K562 (cell line): ENCODE measurements around the gene LCNL1. TPM values are rescaled to one million over a fixed set of nuclear protein-coding genes. Genes with fewer than 3 reads are reported as not detected.

Experiments
- ATAC-seq: fragments of 200-7000 bp; cut with Tn5 transposase; 3 replicates; pipeline ENCODE4 v1.9.1; 2020; ENCODE audit warnings: moderate library complexity
- BruUV-seq: library from RNA; stranded (reverse); fragments of 400-500 nt; replicated peaks from 2 replicates; lab custom pipeline; 2021; lab: Mats Ljungman, UMichigan
- CTCF ChIA-PET: fragments of 300-600 bp; formaldehyde crosslinking; extraction: SDS; loops from one replicate; lab custom pipeline; 2021; ENCODE audit warnings: low intra/inter-chr PET ratio; lab: Yijun Ruan, JAX
- POLR2A ChIA-PET: fragments of 300-600, 350-650 bp; sonication (Branson Sonifier 250); formaldehyde crosslinking; extraction: SDS; loops from one replicate; lab custom pipeline; 2021; ENCODE audit warnings: antibody characterized with exemption, inconsistent platforms; lab: Yijun Ruan, JAX
- DNase-seq, 4 experiments: peaks; one replicate each; pipeline versions ENCODE4 v3.0.0 to v3.0.0-alpha.2; 2011 to 2018; ENCODE audit warnings: low spot score in 3 of 4, mixed read lengths in 3 of 4; ENCODE audit errors: extremely low read depth in 1 of 4
- FAIRE-seq: peaks from 2 replicates; lab custom pipeline; 2011; peaks lifted over from hg19 to GRCh38; lab: Jason Lieb, UNC
- H2AFZ ChIP-seq: 2 replicates; pipeline ENCODE4 v1.6.0; 2011; ENCODE audit warnings: low read depth, low read length, control low read depth, inconsistent platforms
- H3K27ac ChIP-seq: fragments of 200-600 bp; 3 replicates; pipeline ENCODE4 v1.8.0; 2011; ENCODE audit warnings: low read depth, mild to moderate bottlenecking, control low read depth, inconsistent platforms, low read length, moderate library complexity, mixed read lengths; ENCODE audit errors: extremely low read depth
- H3K27me3 ChIP-seq, 2 experiments: fragments of 300-600 bp in 1 of 2; 2 replicates in 1 of 2; 3 replicates in 1 of 2; pipeline versions ENCODE4 v1.6.0 to v1.8.0; 2011; ENCODE audit warnings: inconsistent platforms in 2 of 2, low read length in 2 of 2, mild to moderate bottlenecking in 1 of 2, mixed read lengths in 1 of 2, moderate library complexity in 1 of 2; ENCODE audit not compliant: control insufficient read depth in 2 of 2, insufficient read depth in 2 of 2
- H3K36me3 ChIP-seq: fragments of 300-600 bp; 3 replicates; pipeline ENCODE4 v1.8.0; 2011; ENCODE audit warnings: mild to moderate bottlenecking, low read length, inconsistent platforms; ENCODE audit not compliant: control insufficient read depth, insufficient read depth
- H3K4me1 ChIP-seq, 2 experiments: fragments of 200-600 bp in 1 of 2; replicated peaks in 1 of 2; 2 replicates in 1 of 2; 3 replicates in 1 of 2; pipeline versions ENCODE4 v1.5.1 to v1.8.0; 2011; ENCODE audit warnings: inconsistent platforms in 2 of 2, low read length in 2 of 2, mild to moderate bottlenecking in 1 of 2, mixed read lengths in 1 of 2, moderate library complexity in 1 of 2; ENCODE audit not compliant: control insufficient read depth in 2 of 2, insufficient read depth in 2 of 2
- H3K4me2 ChIP-seq: 2 replicates; pipeline ENCODE4 v1.6.1; 2011; ENCODE audit warnings: low read length, control low read depth, inconsistent platforms, mixed read lengths; ENCODE audit not compliant: insufficient read depth
- H3K4me3 ChIP-seq: fragments of 200-600 bp; sonication (generic), shearing (Covaris generic); 2 replicates; pipeline ENCODE4 v1.5.1; 2016; ENCODE audit warnings: control low read depth, inconsistent platforms
- H3K79me2 ChIP-seq: fragments of 200-600 bp; 3 replicates; pipeline ENCODE4 v1.8.0; 2011; ENCODE audit warnings: low read length, inconsistent platforms; ENCODE audit not compliant: control insufficient read depth, insufficient read depth
- H3K9ac ChIP-seq, 2 experiments: 2 replicates each; pipeline versions ENCODE4 v1.6.0 to v1.6.1; 2011; ENCODE audit warnings: low read depth in 2 of 2, low read length in 2 of 2, control low read depth in 1 of 2, inconsistent platforms in 1 of 2, mild to moderate bottlenecking in 1 of 2, mixed read lengths in 1 of 2; ENCODE audit not compliant: insufficient read depth in 1 of 2
- H3K9me1 ChIP-seq: one replicate; pipeline ENCODE4 v1.6.0; 2011; ENCODE audit warnings: inconsistent platforms, mild to moderate bottlenecking, low read length, moderate library complexity; ENCODE audit not compliant: control insufficient read depth, insufficient read depth
- H3K9me3 ChIP-seq: replicated peaks from 2 replicates; pipeline ENCODE4 v1.5.1; 2011; ENCODE audit warnings: low read depth, low read length, inconsistent platforms; ENCODE audit not compliant: control insufficient read depth, insufficient read depth
- H4K20me1 ChIP-seq: replicated peaks from 2 replicates; pipeline ENCODE4 v1.6.1; 2011; ENCODE audit warnings: low read length, inconsistent platforms, mixed read lengths; ENCODE audit not compliant: control insufficient read depth, insufficient read depth
- CREM ChIP-seq: IDR thresholded peaks from 2 replicates; pipeline ENCODE4 v1.6.1; 2014; ENCODE audit warnings: antibody characterized with exemption, low read depth
- GABPA ChIP-seq: fragments of 200-800 bp; sonication (Bioruptor generic); conservative IDR thresholded peaks from 2 replicates; pipeline ENCODE4 v1.6.1; 2016; ENCODE audit warnings: low read depth, missing genetic modification characterization, missing compliant biosample characterization
- HDGF ChIP-seq: fragments of 450-650 bp; IDR thresholded peaks from 2 replicates; pipeline ENCODE4 v1.6.1; 2016
- HMGN3 ChIP-seq: IDR thresholded peaks from 2 replicates; pipeline ENCODE4 v1.6.1; 2011; ENCODE audit warnings: borderline replicate concordance, low read depth, mild to moderate bottlenecking, mixed read lengths, low read length; ENCODE audit not compliant: insufficient read length; ENCODE audit errors: extremely low read depth
- PCBP1 ChIP-seq: fragments of 200-400 bp; formaldehyde crosslinking; IDR thresholded peaks from 2 replicates; pipeline ENCODE4 v1.6.1; 2018; ENCODE audit warnings: mild to moderate bottlenecking, low read depth, low read length; ENCODE audit not compliant: poor library complexity, severe bottlenecking
- RBFOX2 ChIP-seq: fragments of 200-400 bp; formaldehyde crosslinking; IDR thresholded peaks from 2 replicates; pipeline ENCODE4 v1.6.1; 2017; ENCODE audit warnings: low read depth, mild to moderate bottlenecking, low read length, moderate library complexity
- RFX5 ChIP-seq: IDR thresholded peaks from 2 replicates; pipeline ENCODE4 v1.6.1; 2011; ENCODE audit warnings: low read depth, mild to moderate bottlenecking, improper control_type of control experiment, low read length
- TBP ChIP-seq: optimal IDR thresholded peaks from 2 replicates; pipeline ENCODE3; 2011; ENCODE audit warnings: low read depth, low read length, improper control_type of control experiment
- TOE1 ChIP-seq, 2 experiments: fragments of 450-650 bp in 1 of 2; sonication (generic) in 1 of 2; formaldehyde crosslinking in 1 of 2; IDR thresholded peaks; 2 replicates each; pipeline versions ENCODE4 v1.7.1 to v1.8.0; 2016 to 2022; ENCODE audit warnings: borderline replicate concordance in 2 of 2, mild to moderate bottlenecking in 2 of 2, antibody characterized with exemption in 1 of 2, inconsistent platforms in 1 of 2, low read depth in 1 of 2, missing genetic modification reagents in 1 of 2, moderate library complexity in 1 of 2
- U2AF1 ChIP-seq: fragments of 200-400 bp; formaldehyde crosslinking; optimal IDR thresholded peaks from 2 replicates; pipeline ENCODE3; 2017; ENCODE audit warnings: mild to moderate bottlenecking, low read depth, low read length, moderate library complexity
- ZC3H4 ChIP-seq: sonication (generic); formaldehyde crosslinking; IDR thresholded peaks from 2 replicates; pipeline ENCODE4 v1.9.0; 2021; ENCODE audit warnings: missing genetic modification reagents, borderline replicate concordance
- ZFX ChIP-seq: sonication (generic); formaldehyde crosslinking; IDR thresholded peaks from 2 replicates; pipeline ENCODE4 v1.8.0; 2022; ENCODE audit warnings: mild to moderate bottlenecking, missing genetic modification reagents, moderate library complexity
- ZNF644 ChIP-seq: fragments of 200-800 bp; sonication (Bioruptor generic); IDR thresholded peaks from 2 replicates; pipeline ENCODE4 v1.6.1; 2016; ENCODE audit warnings: low read depth, missing genetic modification characterization, missing compliant biosample characterization
- WGBS: fragments of 100-300 bp; shearing (Covaris generic); methylation state at CpG from one replicate; pipeline ENCODE4 v1.1.6; 2016; ENCODE audit warnings: low coverage, mixed read lengths; ENCODE audit not compliant: insufficient coverage; ENCODE audit errors: missing lambda C conversion rate; 5-methylcytosine and 5-hydroxymethylcytosine counted together
- in situ Hi-C: fragments of 300-500 bp; cut with MboI; formaldehyde crosslinking; loops from 4 replicates; pipeline ENCODE4 v1.15.0; 2018; ENCODE audit warnings: inconsistent platforms, mixed read lengths
- intact Hi-C: fragments of 100-400 bp; cut with micrococcal nuclease; formaldehyde crosslinking; loops from 2 replicates; pipeline ENCODE4 v1.14.2; 2022
- polyA plus RNA-seq, 8 experiments: library from polyadenylated mRNA; depleted of rRNA in 4 of 8; stranded (reverse) in 5 of 8; unstranded in 3 of 8; fragments of >200 nt; fragmentation: Nextera tagmentation in 2 of 8; fragmentation: Illumina TruSeq in 1 of 8; extraction: Ambion mirVana in 2 of 8; extraction: Trizol in 1 of 8; gene quantifications; 2 replicates each; pipeline versions ENCODE4 v1.2.1 to v1.2.3, GENCODE V29; 2011 to 2014; ENCODE audit warnings: inconsistent platforms in 1 of 8, missing spikeins in 1 of 8
- total RNA-seq, 7 experiments: library from RNA; depleted of rRNA in 6 of 7; stranded (reverse); fragments of >200 nt in 6 of 7; fragmentation: Illumina TruSeq in 2 of 7; extraction: Trizol in 2 of 7; gene quantifications; 2 replicates each; pipeline versions ENCODE4 v1.2.1 to v1.2.3, GENCODE V29; 2011 to 2021; ENCODE audit warnings: low replicate concordance in 1 of 7
- TF ChIP-seq, protein P1 (sequence below), 2 experiments: fragments of 450-650 bp; conservative IDR thresholded peaks; 2 replicates each; pipeline ENCODE4 v1.6.1; 2017; ENCODE audit warnings: mild to moderate bottlenecking in 2 of 2, moderate library complexity in 2 of 2
- TF ChIP-seq, protein P2 (sequence below), 3 experiments: fragments of 200-800 bp in 1 of 3; sonication (Bioruptor generic) in 1 of 3; sonication (generic) in 1 of 3; formaldehyde crosslinking in 1 of 3; IDR thresholded peaks; 2 replicates each; pipeline versions ENCODE4 v1.6.1 to v1.8.0; 2016 to 2022; ENCODE audit warnings: mild to moderate bottlenecking in 2 of 3, missing compliant biosample characterization in 2 of 3, missing genetic modification characterization in 2 of 3, missing genetic modification reagents in 1 of 3

LCNL1 gene
- total and polyA plus RNA-seq, 9 of the 15 experiments (the other 6 are each of a cell fraction or from before 2014, with no cell fraction given): 0.04 to 0.16 (median 0.04) TPM; not detected in 4

DNA sequence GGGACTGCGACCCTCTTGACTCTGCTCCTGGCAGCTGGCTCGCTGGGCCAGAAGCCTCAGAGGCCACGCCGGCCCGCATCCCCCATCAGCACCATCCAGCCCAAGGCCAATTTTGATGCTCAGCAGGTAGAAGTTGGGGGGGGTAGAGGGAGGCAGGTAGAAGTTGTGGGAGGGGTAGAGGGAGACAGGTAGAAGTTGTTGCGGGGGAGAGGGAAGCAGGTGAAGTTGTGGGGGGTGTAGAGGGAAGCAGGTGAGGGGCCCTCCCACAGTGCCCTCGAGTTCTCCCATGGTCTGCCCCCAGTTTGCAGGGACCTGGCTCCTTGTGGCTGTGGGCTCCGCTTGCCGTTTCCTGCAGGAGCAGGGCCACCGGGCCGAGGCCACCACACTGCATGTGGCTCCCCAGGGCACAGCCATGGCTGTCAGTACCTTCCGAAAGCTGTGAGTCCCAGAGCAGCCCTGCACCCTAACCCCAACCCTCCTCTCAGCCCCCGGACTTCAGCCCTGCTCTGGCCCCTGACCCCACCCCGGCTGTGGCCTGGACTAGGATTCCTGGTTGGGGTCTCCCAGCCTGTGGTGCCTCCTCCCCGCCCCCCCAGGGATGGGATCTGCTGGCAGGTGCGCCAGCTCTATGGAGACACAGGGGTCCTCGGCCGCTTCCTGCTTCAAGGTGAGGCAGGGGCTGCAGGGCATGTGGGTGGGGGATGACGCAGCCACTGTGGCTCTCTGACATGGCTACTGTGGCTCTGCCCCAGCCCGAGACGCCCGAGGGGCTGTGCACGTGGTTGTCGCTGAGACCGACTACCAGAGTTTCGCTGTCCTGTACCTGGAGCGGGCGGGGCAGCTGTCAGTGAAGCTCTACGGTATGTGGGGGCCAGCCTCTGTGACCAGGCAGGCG, 37.2 kb upstream of the LCNL1 start:
- 63% methylated on average over 10 of the region's 30 CpGs for WGBS
- H3K36me3 ChIP-seq: peaks cover 29% of the 10 kb centered on the region; the same call in 2 of the 3 replicates
- no peak overlapping the region for H3K4me3 ChIP-seq
- intact Hi-C loops: loop anchor here (2.0 to 5.0 kb wide), 3 partner anchors 47 to 158 kb away; partner anchors contain the start of genes ABCA2 and PAXX
- ChIA-PET POLR2A (interaction anchor here (0.5 to 1.3 kb wide), 3 partner anchors 19 to 110 kb away, joined by 3 to 4 read pairs (median 3); no protein-coding TSS in a partner anchor), CTCF (interaction anchor here (0.6 kb wide), 2 partner anchors 118 to 233 kb away, joined by 3 to 4 read pairs; partner anchors contain the start of gene DIPK1B)
- peaks cover 24 to 93% of the 10 kb centered on the region in 2 experiments for H3K4me1 ChIP-seq
- ATAC-seq (no peak), FAIRE-seq (no peak), DNase-seq (no peak)
- no TSS peak for BruUV-seq
- in situ Hi-C loops: loop anchor here (5.0 kb wide), 1 partner anchor 92 kb away; no protein-coding TSS in a partner anchor
- H3K4me2 ChIP-seq: peak overlapping the region; percentile 88
- peaks cover 2% of the 10 kb centered on the region for H3K9me1 ChIP-seq
- peaks cover 26% of the 10 kb centered on the region for H3K79me2 ChIP-seq
- H3K27ac ChIP-seq: peak overlapping the region; percentile 78
- peak overlapping the region; percentile 97 for H2AFZ ChIP-seq
- H3K27me3 ChIP-seq: no peaks in the 10 kb centered on the region
- H3K9ac ChIP-seq: peak overlapping the region; percentile 65 to 83; a peak in 3 of 4 replicates
- no peaks in the 10 kb centered on the region for H3K9me3 ChIP-seq
- no peaks in the 10 kb centered on the region for H4K20me1 ChIP-seq
- TF ChIP-seq GABPA (tag) (no peak), CREM (no peak), ZNF644 (tag) (0 out of 2 replicates have a peak, but pooled peaks have one; percentile 3), ZC3H4 (CRISPR knock-in tag) (0 out of 2 replicates have a peak, but pooled peaks have one; percentile 32), TBP (no peak), PCBP1 (peak; percentile 35), U2AF1 (no peak), RBFOX2 (peak; percentile 2; the same call in 1 of the 2 replicates), TOE1 (IDR thresholded peaks at IDR 0.05; ENCODE audit: borderline replicate concordance) (no peak), TOE1 (CRISPR knock-in tag; IDR thresholded peaks at IDR 0.05; ENCODE audit: borderline replicate concordance, low read depth) (no peak), HMGN3 (peak; percentile 23), HDGF (0 out of 2 replicates have a peak, but pooled peaks have one; percentile 13), RFX5 (no peak), ZFX (CRISPR knock-in tag) (peak; percentile 14; the same call in 1 of the 2 replicates)
- TF ChIP-seq, protein P1, sequence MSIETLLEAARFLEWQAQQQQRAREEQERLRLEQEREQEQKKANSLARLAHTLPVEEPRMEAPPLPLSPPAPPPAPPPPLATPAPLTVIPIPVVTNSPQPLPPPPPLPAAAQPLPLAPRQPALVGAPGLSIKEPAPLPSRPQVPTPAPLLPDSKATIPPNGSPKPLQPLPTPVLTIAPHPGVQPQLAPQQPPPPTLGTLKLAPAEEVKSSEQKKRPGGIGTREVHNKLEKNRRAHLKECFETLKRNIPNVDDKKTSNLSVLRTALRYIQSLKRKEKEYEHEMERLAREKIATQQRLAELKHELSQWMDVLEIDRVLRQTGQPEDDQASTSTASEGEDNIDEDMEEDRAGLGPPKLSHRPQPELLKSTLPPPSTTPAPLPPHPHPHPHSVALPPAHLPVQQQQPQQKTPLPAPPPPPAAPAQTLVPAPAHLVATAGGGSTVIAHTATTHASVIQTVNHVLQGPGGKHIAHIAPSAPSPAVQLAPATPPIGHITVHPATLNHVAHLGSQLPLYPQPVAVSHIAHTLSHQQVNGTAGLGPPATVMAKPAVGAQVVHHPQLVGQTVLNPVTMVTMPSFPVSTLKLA (conservative IDR thresholded peaks at IDR 0.05): 0 out of 4 replicates have a peak, but pooled peaks of 1 of the 2 experiments have one; percentile 24
- TF ChIP-seq, protein P2, sequence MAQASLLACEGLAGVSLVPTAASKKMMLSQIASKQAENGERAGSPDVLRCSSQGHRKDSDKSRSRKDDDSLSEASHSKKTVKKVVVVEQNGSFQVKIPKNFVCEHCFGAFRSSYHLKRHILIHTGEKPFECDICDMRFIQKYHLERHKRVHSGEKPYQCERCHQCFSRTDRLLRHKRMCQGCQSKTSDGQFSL (CRISPR knock-in tag; IDR thresholded peaks at IDR 0.05): peak; percentile 90
- TF ChIP-seq, protein P2 (tag; IDR thresholded peaks at IDR 0.05): peak in 1 of 2 experiments; percentile 60; a peak in 1 of 4 replicates
